K562 (cell line): ENCODE results near the gene MATN4. TPM values are rescaled to one million over a fixed set of nuclear protein-coding genes. Genes with fewer than 3 reads are reported as not detected.

ENCODE experiments used
- BCL6 ChIP-seq: fragments of 250-450 bp; sonication (Bioruptor Pico); IDR thresholded peaks from 2 replicates; pipeline ENCODE4 v1.4.0; 2020
- ESRRA ChIP-seq: fragments of 450-650 bp; IDR thresholded peaks from 2 replicates; pipeline ENCODE4 v1.6.1; 2014; ENCODE audit warnings: low read depth, mild to moderate bottlenecking, moderate library complexity, borderline replicate concordance
- FOXP4 ChIP-seq: sonication (generic); formaldehyde crosslinking; IDR thresholded peaks from 2 replicates; pipeline ENCODE4 v1.8.0; 2022; ENCODE audit warnings: mild to moderate bottlenecking, missing genetic modification reagents, borderline replicate concordance
- TCF15 ChIP-seq: fragments of 250-450 bp; sonication (Bioruptor Pico); IDR thresholded peaks from 2 replicates; pipeline ENCODE4 v1.8.0; 2022; ENCODE audit warnings: moderate library complexity, mild to moderate bottlenecking, inconsistent platforms
- ZNF184 ChIP-seq: sonication (generic); formaldehyde crosslinking; IDR thresholded peaks from 2 replicates; pipeline ENCODE4 v1.5.0; 2020; ENCODE audit warnings: missing genetic modification reagents
- ZNF232 ChIP-seq: sonication (generic); formaldehyde crosslinking; IDR thresholded peaks from 2 replicates; pipeline ENCODE4 v1.8.0; 2022; ENCODE audit warnings: mild to moderate bottlenecking, missing genetic modification reagents
- ZNF398 ChIP-seq: fragments of 250-450 bp; sonication (Bioruptor Pico); IDR thresholded peaks from 2 replicates; pipeline ENCODE4 v1.8.0; 2021; ENCODE audit warnings: moderate library complexity, mild to moderate bottlenecking, inconsistent platforms
- ZNF431 ChIP-seq: sonication (generic); formaldehyde crosslinking; IDR thresholded peaks from 2 replicates; pipeline ENCODE4 v1.8.0; 2022; ENCODE audit warnings: mild to moderate bottlenecking, missing genetic modification reagents
- polyA plus RNA-seq, 8 experiments: library from polyadenylated mRNA; depleted of rRNA in 4 of 8; stranded (reverse) in 5 of 8; unstranded in 3 of 8; fragments of >200 nt; fragmentation: Nextera tagmentation in 2 of 8; fragmentation: Illumina TruSeq in 1 of 8; extraction: Ambion mirVana in 2 of 8; extraction: Trizol in 1 of 8; gene quantifications; 2 replicates each; pipeline versions ENCODE4 v1.2.1 to v1.2.3, GENCODE V29; 2011 to 2014; ENCODE audit warnings: inconsistent platforms in 1 of 8, missing spikeins in 1 of 8
- total RNA-seq, 7 experiments: library from RNA; depleted of rRNA in 6 of 7; stranded (reverse); fragments of >200 nt in 6 of 7; fragmentation: Illumina TruSeq in 2 of 7; extraction: Trizol in 2 of 7; gene quantifications; 2 replicates each; pipeline versions ENCODE4 v1.2.1 to v1.2.3, GENCODE V29; 2011 to 2021; ENCODE audit warnings: low replicate concordance in 1 of 7
- TF ChIP-seq, protein P1 (sequence below): fragments of 450-650 bp; IDR thresholded peaks from 2 replicates; pipeline ENCODE4 v1.6.1; 2017; ENCODE audit warnings: antibody characterized with exemption, mild to moderate bottlenecking

Gene MATN4
- total and polyA plus RNA-seq, 9 of the 15 experiments (the other 6 are each of a cell fraction or from before 2014, with no cell fraction given): 0.09 TPM; not detected in 8

GRCh38 chr20:45318948-45319347, 10.8 kb upstream of the MATN4 start (continued):
- TF ChIP-seq ZNF398 (CRISPR knock-in tag) (no peak), ESRRA (no peak), ZNF431 (CRISPR knock-in tag) (no peak), TCF15 (CRISPR knock-in tag) (no peak), BCL6 (CRISPR knock-in tag) (no peak), ZNF232 (CRISPR knock-in tag) (no peak), ZNF184 (CRISPR knock-in tag) (no peak), FOXP4 (CRISPR knock-in tag) (no peak)
- TF ChIP-seq, protein P1, sequence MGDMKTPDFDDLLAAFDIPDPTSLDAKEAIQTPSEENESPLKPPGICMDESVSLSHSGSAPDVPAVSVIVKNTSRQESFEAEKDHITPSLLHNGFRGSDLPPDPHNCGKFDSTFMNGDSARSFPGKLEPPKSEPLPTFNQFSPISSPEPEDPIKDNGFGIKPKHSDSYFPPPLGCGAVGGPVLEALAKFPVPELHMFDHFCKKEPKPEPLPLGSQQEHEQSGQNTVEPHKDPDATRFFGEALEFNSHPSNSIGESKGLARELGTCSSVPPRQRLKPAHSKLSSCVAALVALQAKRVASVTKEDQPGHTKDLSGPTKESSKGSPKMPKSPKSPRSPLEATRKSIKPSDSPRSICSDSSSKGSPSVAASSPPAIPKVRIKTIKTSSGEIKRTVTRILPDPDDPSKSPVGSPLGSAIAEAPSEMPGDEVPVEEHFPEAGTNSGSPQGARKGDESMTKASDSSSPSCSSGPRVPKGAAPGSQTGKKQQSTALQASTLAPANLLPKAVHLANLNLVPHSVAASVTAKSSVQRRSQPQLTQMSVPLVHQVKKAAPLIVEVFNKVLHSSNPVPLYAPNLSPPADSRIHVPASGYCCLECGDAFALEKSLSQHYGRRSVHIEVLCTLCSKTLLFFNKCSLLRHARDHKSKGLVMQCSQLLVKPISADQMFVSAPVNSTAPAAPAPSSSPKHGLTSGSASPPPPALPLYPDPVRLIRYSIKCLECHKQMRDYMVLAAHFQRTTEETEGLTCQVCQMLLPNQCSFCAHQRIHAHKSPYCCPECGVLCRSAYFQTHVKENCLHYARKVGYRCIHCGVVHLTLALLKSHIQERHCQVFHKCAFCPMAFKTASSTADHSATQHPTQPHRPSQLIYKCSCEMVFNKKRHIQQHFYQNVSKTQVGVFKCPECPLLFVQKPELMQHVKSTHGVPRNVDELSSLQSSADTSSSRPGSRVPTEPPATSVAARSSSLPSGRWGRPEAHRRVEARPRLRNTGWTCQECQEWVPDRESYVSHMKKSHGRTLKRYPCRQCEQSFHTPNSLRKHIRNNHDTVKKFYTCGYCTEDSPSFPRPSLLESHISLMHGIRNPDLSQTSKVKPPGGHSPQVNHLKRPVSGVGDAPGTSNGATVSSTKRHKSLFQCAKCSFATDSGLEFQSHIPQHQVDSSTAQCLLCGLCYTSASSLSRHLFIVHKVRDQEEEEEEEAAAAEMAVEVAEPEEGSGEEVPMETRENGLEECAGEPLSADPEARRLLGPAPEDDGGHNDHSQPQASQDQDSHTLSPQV: no peak
